ENCODE results near the gene TMC6.

The TMC6 gene

GRCh38 chr17:78134899-78135385, 6.4 kb upstream of the TMC6 start:
- no peak for DNase-seq

GRCh38 chr17:78133971-78134898, 5.7 kb upstream of the TMC6 start:
- peak; percentile 77 for DNase-seq

GRCh38 chr17:78133179-78133951, 4.8 kb upstream of the TMC6 start:
- no peak for DNase-seq

GRCh38 chr17:78132767-78133178, 4.2 kb upstream of the TMC6 start:
- no peak for DNase-seq

GRCh38 chr17:78132084-78132676, 3.6 kb upstream of the TMC6 start:
- DNase-seq = no peak

DNA sequence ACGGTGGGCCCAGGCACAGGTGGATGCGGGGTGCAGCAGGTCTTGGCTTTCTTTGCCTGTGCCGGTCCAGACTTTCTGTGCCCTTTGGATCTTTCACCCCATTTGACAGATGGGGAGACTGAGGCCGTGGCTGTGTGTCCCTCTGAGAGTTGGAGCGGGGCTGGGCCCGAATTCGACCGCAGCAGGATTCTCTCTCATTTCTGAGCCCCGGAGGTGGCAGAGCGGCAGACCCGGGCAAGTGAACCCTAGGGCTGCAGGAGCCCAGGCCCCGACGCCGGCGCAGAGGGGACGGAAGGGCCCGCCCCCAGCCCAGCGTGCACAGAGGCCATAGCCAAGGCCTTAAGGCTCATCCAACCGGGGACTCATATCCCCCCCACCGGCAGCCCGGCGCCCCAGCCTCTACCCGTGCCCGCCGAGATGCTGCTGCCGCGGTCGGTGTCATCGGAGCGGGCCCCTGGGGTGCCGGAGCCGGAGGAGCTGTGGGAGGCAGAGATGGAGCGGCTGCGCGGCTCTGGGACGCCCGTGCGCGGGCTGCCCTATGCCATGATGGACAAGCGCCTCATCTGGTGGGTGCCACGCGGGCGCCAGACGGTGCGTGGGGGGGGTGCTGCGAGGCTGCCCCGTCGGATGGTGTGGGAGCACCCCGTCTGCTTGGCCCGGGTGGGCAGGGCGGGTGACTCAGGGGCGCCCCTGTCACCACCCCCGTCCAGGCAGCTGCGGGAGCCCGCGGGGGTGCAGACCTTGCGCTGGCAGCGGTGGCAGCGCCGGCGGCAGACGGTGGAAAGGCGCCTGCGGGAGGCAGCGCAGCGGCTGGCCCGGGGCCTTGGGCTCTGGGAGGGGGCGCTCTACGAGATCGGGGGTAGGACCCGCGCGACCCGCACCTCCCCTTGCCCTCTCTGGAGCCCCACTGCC, 2.9 kb upstream of the TMC6 start:
- DNase-seq = no peak

DNA sequence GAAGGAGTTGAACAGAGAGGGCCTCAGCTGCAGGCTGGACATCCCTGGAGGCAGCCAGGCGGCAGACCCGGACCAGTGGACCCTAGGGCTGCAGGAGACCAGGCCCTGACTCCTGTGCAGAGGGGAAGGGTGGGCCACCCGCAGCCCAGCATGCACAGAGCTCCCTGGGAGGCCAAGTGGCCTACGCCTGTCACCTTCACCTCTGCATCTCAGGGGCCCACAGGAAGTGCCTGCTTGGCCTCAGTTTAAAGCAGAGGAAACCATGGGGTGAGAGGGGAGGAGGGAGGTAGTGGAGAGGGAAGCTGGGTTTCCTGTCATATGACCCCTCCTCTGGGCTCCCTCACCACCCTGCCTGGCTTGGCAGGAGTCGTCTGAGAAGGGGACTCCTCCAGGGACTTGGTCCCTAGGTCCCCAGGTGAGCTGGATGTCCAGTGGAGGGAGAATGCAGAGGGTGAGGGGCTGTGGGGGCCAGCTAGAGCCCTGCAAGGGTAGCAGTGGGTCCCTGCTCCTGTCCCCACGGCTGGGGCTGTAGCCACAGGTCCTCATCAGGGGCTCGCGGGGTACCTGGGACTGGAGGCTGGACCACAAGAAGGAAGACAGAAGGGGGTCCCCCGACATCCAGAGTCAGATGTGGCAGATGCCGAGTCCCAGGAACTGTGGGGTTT, 2.0 kb upstream of the TMC6 start, which contains the start of gene TMC8:
Gene TMC8 (plus strand): TSS at position 335 of the 665 bp plus-strand sequence. CDS start 818 bp downstream, outside the sequence.
- no peak for DNase-seq

GRCh38 chr17:78130090-78130436, 1.5 kb upstream of the TMC6 start:
- DNase-seq = no peak

- no peak for DNase-seq
Measured at GRCh38 chr17:78129351-78130089, 965 bp upstream of the TMC6 start.

DNA sequence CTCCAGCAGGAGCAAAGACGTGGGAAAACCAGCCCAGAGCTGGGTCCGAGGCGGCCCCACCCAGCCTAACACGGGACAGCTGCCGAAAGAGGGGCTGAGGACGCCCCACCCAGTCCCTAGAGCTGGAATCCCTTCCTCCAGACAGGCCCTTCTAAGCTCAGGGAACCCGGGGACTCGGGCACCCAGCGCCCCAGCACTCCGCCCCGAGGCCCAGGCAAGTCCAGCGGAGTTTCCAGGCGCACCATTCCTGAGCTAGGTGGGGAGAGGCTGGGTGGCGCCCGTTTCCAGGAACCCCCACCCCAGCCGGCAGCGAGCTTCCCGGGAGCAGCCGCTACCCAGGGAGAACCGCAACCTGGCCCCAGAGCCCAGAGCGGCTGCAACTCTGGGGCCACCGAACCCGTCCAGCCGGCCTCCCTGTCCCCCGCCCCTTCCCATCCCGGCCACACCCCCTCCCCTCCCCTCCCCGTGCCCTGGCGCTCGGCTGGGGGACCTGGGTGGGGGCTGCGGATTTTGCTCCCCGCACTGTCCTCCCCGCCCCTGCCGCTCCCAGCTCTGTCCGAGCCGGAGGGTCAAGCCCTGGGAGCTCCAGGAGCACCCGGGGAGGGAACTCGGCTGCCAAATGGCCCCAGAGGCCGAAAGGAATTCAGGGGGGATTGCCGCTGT, 536 bp downstream of the TMC6 start:
- no peak for DNase-seq

GRCh38 chr17:78127239-78127887, 1.2 kb downstream of the TMC6 start:
- no peak for DNase-seq

DNA sequence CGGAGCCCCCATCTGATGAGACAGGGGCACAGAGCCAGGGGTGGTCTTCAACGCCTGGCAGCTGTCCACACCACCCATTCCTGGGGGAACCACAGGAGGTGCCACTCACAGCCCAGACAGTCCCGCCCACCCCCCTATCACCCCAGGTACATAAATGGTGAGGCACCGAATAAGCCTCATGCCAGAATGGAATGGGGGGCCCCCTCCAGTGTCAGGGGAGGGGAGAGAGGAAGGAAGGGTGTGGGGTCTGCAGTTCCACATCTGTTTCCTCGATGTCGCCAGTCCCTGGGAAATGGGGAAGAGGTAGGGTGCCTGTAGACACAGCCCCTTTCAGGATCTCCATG, 1.7 kb downstream of the TMC6 start:
- no peak for DNase-seq

DNA sequence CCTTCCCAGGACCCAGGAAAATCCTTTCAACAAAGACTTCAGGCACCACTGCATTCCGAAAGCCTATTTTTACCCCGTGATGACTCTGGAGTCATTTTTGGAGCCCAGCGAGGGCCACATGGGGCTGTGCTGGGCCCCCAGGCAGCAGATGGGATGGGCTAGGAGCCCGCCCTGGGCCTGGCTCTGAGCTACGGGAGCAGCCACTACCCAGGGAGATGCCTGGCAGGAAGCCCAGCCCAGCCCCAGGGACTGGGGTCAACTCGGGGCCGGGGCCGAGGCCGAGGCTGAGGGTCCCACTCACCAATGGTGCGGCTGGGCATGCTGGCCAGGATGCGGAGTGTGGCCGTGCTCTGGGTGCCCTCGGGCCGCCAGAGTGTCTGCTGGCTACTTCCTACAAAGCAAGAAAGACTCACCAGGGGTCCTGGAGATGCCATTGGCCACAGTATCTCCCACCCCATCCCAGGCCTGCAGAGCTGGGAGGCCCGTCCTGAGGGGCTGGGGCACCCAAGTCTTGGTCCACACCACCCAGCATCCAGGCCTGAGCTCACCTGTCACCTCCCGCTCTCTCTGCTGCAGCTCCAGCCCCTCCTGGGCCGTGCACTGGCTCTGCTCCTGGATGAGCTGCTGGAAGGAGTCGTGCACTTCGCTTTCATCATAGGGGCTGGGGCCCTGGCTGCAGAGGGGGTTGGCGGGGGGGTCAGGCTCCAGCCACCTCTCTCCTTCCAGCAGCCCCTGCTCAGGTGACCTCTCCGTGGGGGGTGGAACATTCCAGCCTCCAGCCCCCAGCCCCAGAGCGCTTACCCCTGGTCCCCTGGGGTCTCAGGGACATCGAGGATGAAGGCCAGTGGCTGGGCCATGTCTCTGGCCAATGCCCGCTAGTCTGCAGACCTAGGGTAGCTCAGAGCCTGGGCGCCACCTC, 2.3 kb downstream of the TMC6 start:
- no peak for DNase-seq

DNA sequence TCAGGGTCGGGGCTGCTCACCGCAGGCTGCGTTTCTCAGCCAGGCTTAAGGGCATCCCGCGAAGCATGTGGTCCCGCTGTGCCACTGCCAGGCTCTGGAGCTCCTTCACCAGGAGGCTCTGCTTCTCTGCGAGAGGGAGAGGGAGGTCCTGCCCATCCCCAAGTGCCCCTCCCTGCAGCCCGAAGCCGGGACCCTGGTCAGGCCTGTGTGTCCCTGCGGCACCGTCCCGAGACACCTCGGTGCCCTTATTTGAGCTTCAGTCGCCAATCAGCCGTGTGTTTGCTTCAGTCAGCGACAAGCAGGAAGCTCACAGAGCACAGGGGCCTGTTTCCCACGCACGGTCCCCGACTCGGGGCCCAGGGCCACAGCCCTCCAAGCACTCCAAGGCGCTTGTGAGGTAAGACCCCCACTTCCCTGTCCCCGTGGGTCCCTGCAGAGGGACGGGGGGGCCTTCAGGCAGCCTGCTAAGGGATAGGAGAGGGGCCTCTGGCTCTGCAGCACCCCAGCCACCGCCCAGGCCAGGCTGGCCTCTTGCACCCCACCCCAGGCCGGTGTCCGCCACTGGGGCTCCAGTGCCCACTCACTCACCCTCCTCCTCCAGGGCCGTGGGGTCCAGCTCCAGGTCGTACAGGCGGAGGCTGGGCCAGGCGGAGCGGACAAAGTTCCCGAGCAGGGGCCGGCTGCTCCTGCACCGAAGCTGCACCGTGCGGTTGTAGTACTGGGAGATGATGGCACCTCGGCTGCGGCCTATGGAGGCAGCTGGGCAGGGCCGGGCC, 3.2 kb downstream of the TMC6 start:
- no peak for DNase-seq

GRCh38 chr17:78124836-78125137, 3.8 kb downstream of the TMC6 start:
- DNase-seq = no peak

GRCh38 chr17:78124081-78124835, 4.3 kb downstream of the TMC6 start:
- DNase-seq = no peak

DNA sequence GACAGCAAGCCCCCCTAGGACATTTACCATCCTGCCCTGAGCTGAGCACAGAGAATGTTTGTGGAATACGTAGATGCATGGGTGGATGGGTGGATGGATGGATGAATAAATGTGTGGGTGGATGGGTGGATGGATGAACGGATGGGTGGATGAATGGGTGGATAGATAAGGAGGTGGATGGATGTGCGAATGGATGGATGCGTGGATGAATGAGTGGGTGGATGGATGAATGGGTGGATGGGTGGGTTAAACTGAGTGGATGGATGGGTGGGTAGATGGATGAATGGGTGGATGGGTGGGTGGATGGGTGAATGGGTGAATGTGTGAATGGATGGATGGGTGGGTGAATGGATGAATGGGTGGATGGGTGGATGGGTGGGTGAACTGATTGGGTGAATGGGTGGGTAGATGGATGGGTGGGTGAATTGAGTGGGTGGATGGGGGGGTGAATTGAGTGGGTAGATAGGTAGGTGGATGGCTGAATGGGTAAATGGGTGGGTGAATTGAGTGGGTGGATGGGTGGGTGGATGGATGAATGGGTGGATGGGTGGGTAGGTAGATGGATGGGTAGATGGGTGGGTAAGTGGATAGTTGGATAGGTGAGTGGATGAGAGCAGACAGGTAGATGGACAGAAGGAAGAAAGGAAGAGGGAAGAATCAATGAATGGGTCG, 5.2 kb downstream of the TMC6 start:
- no peak for DNase-seq
